GM21737 (cell line): Measurements from ENCODE around the gene ARHGEF6.
"Not testable (repeated sequence)": the region's sequence is repeated elsewhere in the genome, so short reads cannot be mapped to it uniquely, and the experiment has no call there.

Experiments used
- ATAC-seq: cut with Tn5 transposase; IDR thresholded peaks from one replicate; pipeline ENCODE4 v1.9.1; 2021; ENCODE audit warnings: mild to moderate bottlenecking, moderate library complexity; ENCODE audit not compliant: unreplicated experiment

Gene ARHGEF6, protein sequence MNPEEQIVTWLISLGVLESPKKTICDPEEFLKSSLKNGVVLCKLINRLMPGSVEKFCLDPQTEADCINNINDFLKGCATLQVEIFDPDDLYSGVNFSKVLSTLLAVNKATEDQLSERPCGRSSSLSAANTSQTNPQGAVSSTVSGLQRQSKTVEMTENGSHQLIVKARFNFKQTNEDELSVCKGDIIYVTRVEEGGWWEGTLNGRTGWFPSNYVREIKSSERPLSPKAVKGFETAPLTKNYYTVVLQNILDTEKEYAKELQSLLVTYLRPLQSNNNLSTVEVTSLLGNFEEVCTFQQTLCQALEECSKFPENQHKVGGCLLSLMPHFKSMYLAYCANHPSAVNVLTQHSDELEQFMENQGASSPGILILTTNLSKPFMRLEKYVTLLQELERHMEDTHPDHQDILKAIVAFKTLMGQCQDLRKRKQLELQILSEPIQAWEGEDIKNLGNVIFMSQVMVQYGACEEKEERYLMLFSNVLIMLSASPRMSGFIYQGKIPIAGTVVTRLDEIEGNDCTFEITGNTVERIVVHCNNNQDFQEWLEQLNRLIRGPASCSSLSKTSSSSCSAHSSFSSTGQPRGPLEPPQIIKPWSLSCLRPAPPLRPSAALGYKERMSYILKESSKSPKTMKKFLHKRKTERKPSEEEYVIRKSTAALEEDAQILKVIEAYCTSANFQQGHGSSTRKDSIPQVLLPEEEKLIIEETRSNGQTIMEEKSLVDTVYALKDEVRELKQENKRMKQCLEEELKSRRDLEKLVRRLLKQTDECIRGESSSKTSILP

DNA sequence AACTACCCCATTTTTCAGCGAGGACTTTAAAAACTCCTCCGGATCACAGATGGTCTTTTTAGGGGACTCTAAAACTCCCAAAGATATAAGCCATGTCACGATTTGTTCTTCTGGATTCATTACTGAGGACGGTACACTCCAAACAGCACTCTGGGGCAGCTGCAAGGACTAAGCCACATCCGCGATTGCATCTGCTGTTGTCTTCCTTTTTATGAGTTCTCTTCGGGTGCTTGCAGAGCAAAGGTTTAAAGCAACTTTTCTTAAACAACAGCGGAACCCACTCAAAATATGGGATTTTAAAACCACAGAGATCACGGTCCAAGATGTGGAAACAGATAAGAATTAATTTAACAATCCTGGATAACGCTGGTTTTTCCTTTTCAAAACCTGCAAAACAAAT lies at the start of gene ARHGEF6:
TSS of gene ARHGEF6 (minus strand) at position 170 of the 400 bp plus-strand sequence. CDS start at position 120, 50 bp downstream.
- ATAC-seq: no peak

DNA sequence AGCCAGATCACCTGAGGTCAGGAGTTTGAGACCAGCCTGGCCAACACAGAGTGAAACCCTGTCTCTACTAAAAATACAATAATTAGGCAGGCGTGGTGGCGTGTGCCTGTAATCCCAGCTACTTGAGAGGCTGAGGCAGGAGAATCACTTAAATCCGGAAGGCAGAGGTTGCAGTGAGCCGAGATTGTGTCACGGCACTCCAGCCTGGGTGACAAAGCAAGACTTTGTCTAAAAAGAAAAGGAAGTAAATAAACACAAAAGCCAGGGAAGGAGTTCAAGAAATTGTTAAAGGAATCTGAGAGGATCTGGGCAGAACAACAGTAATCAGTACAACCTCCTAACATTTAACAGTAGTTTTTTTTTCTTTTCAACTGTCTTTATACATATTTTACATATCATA lies 48.7 kb upstream of the ARHGEF6 start:
- ATAC-seq: no peak

DNA sequence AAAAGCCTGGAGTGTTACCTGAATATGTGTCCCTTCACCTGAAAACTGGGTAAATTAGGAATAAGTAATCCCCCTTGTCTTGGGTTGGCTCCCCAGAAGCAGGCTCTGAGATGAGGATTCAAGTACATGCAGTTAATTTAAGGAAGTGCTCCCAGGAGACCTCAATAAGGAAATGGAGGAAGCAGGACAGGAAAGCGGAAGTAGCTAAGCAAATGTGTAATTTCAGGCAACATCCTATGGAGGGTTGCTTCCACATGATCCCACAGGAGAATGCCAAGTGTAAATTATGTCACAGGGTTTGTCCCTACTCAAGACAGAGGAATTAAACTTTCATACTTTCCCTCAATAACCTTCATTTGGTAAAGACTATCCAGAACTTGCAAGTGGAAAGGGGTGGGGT lies 48.1 kb upstream of the ARHGEF6 start:
- ATAC-seq: no peak

DNA sequence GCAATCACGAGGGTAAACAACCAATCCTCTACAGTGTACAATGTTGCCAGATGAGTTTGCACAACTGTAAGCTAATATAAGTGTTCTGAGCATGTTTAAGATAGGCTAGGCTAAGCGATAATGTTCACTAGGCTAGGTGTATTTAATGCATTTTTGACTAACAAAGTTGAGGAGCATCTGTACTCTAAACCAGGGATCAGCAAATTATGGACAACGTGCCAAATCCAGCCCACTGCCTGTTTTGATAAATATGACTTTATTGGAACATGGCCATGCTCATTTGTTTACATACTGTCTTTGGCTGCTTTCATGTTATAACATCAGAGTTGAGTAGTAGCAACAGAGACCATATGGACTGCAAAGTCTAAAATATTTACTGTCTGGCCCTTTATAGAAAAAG lies 46.3 kb upstream of the ARHGEF6 start:
- no peak for ATAC-seq

GRCh38 chrX:136825771-136826170 lies 45.0 kb upstream of the ARHGEF6 start:
- ATAC-seq: no peak

- ATAC-seq: no peak
These were observed 42.4 kb upstream of the ARHGEF6 start for GRCh38 chrX:136823175-136823574.

DNA sequence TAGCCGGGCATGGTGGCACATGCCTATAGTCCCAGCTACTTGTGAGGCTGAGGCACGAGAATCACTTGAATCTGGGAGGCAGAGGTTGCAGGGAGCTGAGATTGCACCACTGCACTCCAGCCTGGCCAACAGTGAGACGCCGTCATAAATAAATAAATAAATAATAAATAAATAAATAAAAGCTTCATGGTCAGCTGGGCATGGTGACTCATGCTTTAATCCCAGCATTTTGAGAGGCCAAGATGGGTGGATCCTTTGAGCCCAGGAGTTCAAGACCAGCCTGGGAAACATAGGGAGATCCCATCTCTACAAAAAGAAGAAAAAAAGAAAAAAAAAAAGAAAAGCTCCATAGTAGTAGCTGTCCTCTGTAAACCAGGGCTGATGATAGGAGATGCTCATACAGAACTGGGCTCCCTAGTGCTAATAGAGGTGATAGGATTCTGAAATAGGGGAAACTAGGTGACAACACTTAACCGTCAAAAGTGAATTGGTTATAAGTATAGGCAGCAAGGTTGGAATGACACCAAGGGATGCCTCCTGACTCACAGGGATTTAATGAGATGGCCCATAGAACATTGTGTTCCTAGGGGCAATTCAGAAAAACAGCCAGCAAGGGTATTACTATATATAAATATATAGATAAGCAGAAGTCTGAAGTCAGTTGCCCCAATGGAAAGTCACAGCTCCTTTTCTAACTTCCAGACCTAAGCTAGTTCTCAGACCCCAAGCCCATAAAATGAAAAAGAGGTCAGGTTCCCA lies 41.8 kb upstream of the ARHGEF6 start:
- ATAC-seq: no peak

DNA sequence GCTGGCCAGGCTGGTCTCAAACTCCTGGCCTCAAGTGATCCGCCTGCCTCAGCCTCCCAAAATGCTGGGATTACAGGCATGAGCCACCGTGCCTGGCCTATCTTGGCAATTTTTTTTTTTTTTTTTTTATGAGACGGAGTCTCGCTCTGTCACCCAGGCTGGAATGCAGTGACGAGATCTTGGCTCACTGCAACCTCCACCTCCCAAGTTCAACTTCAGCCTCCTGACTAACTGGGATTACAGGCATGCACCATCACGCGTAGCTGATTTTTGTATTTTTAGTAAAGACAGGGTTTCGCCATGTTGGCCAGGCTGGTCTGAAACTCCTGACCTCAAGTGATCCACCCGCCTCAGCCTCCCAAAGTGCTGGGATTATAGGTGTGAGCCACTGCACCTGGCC lies 39.0 kb upstream of the ARHGEF6 start:
- ATAC-seq: not testable (repeated sequence)

GRCh38 chrX:136819031-136819703 lies 38.4 kb upstream of the ARHGEF6 start:
- no peak for ATAC-seq

DNA sequence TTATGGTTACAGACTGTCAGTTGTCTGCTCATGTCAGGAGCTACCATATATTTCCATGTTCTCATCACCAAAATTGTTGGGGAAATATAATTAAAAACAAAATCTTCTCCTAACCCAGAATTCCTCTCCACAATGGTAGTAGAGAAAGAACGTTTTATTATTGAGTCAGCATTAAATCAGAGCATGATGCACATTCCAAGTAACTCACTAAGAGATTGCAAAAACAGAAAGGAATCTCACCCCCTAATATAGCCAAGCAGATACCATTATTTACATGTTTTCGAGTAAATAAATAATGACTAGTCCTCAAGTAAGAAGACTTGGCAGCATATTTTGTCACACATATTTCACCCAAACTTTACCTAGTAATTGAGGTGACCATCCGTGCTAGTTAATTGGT lies 36.2 kb upstream of the ARHGEF6 start:
- no peak for ATAC-seq

DNA sequence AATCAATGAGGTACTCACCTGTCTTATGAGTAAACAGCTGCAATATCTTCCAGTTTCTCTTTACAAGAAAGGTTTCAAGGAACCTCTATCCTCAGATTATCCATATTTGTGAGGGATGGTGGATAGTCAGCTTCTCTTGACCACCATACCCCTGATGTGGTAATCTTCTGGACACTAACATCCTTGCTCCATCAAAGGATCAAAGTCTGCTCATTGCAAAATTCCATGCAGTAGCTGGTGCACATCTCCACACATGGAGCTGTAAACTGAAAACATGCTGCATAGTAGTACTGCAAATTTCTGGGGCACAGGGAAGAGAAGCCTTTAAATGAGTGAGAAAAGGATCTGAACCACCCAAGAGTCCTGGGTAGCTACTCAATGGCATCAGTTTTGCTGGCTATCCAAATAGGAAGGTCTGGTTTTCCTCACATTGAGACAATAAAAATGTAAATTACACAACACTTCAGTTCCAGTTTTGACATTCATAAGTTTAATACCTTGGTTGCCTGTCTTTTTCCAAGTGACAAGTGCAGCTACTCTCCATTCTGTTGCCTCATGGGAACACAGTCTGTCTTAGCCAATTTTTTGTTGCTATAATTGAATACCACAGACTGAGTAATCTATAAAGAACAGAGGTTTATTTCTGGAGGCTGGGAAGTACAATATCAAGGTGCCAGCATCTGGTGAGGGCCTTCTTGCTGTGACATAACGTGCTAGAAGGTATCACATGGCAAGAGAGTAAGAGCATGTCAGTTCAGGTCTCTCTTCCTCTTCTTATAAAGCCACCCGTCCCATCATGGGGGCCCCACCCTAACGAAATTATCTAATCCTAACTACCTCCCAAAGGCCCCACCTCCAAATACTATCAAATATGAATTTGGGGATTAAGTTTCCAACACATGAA lies 34.4 kb upstream of the ARHGEF6 start:
- no peak for ATAC-seq

- no peak for ATAC-seq
These were observed 31.6 kb upstream of the ARHGEF6 start for GRCh38 chrX:136812286-136812685.

GRCh38 chrX:136810493-136810892 lies 29.8 kb upstream of the ARHGEF6 start:
- no peak for ATAC-seq

DNA sequence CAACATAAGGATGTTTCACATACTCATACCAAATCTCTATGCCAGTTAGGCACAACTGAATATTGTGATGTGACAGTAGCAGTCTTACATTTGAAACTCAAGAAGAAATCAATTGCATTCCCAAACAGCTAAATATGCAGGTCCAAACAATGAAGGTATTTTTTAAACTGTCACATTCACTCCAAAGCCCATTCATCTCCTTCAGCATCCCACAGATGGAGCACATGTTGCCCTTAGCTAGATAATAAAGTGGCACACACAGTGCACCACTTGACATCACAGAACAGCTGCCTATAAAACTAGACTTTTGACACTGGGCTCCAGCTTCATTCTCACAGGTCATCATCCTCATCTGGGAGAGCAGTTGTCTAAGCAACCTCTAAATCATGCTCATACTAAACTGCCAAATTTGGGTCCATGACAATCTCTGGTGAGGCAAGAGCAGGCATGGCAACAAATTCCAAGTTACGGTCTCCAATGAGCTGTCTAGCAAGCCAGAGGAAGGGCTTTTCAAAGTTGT lies 26.2 kb upstream of the ARHGEF6 start:
- ATAC-seq: no peak

GRCh38 chrX:136802515-136802914 lies 21.8 kb upstream of the ARHGEF6 start:
- no peak for ATAC-seq

DNA sequence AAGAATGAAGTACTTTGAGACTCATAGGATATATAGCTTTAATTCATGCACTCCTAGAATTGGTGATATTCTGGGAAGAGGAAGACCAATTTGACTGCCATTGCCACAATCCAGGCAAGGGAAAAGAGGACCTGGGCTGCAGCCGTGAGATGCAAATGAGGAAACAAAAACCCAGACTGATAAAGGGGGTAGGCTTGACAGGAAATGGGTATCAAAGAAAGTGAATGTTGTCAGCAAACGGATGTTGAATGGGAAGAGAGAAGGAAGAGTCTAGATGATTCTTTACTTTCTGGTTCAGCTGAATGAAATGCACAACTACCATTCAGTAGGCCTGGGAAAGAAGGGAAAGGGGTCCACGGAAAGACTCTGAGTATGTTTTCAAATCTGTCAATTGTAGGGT lies 17.1 kb upstream of the ARHGEF6 start:
- no peak for ATAC-seq

- ATAC-seq: not testable (repeated sequence)
These were observed 14.4 kb upstream of the ARHGEF6 start for GRCh38 chrX:136795132-136795531.

DNA sequence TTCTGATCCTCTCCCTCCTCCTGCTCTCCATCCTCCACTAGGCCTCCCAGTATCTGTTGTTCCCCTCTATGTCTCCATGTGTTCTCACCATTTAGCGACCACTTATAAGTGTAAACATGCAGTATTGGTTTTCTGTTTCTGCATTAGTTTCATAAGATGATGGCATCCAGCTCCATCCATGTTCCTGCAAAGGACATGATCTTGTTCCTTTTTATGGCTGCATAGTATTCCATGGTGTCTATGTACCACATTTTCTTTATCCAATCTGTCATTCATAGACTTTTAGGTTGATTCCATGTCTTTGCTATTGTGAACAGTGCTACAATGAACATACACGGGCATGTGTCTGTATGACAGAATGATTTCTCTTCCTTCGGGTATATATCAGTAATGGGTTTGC lies 13.9 kb upstream of the ARHGEF6 start:
- ATAC-seq: not testable (repeated sequence)

- ATAC-seq: no peak
These were observed 13.3 kb upstream of the ARHGEF6 start for GRCh38 chrX:136794080-136794479.

- no peak for ATAC-seq
These were observed 9.1 kb upstream of the ARHGEF6 start for GRCh38 chrX:136789856-136790255.
